Measurements from ENCODE around the gene PAPOLG. TPM values are rescaled to one million over a fixed set of nuclear protein-coding genes. Genes with fewer than 3 reads are reported as not detected.

PAPOLG gene
- total RNA-seq, 1 donor from 2014 or later = 19.5 TPM

DNA sequence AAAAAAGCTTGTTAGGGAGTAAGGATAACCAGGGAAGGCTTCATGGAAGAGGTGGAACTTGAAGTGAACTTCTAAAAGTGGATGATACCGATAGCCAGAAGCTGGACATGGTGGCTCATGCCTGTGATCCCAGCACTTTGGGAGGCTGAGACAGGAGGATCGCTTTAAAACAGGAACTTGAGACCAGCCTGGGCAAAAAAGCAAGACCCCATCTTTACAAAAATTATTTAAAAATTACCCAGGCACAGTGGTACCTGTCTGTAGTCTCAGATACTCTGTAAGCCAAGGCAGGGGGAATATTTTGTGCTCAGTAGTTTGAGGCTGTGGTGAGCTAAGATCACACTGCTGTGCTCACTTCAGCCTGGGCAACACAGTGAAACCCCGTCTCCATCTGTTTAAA is 10.2 kb downstream of the PAPOLG start:
- DNase-seq (ENCODE audit: low spot score) = no peak
- H3K27me3 Mint-ChIP-seq (ENCODE audit: unreplicated experiment) = no peaks in the 10 kb centered on the region
- no peaks in the 10 kb centered on the region for H3K9me3 Mint-ChIP-seq (ENCODE audit: unreplicated experiment)
- no peak overlapping the region for H3K4me3 Mint-ChIP-seq (ENCODE audit: unreplicated experiment)
- H3K4me1 Mint-ChIP-seq (ENCODE audit: unreplicated experiment) = no peaks in the 10 kb centered on the region
- TF ChIP-seq, protein P1, sequence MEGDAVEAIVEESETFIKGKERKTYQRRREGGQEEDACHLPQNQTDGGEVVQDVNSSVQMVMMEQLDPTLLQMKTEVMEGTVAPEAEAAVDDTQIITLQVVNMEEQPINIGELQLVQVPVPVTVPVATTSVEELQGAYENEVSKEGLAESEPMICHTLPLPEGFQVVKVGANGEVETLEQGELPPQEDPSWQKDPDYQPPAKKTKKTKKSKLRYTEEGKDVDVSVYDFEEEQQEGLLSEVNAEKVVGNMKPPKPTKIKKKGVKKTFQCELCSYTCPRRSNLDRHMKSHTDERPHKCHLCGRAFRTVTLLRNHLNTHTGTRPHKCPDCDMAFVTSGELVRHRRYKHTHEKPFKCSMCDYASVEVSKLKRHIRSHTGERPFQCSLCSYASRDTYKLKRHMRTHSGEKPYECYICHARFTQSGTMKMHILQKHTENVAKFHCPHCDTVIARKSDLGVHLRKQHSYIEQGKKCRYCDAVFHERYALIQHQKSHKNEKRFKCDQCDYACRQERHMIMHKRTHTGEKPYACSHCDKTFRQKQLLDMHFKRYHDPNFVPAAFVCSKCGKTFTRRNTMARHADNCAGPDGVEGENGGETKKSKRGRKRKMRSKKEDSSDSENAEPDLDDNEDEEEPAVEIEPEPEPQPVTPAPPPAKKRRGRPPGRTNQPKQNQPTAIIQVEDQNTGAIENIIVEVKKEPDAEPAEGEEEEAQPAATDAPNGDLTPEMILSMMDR (IDR thresholded peaks at IDR 0.05; ENCODE audit: unreplicated experiment) = no peak
- H3K27ac Mint-ChIP-seq (ENCODE audit: unreplicated experiment) = no peak overlapping the region
- H3K36me3 Mint-ChIP-seq (ENCODE audit: low read depth, unreplicated experiment) = peaks cover 28% of the 10 kb centered on the region

DNA sequence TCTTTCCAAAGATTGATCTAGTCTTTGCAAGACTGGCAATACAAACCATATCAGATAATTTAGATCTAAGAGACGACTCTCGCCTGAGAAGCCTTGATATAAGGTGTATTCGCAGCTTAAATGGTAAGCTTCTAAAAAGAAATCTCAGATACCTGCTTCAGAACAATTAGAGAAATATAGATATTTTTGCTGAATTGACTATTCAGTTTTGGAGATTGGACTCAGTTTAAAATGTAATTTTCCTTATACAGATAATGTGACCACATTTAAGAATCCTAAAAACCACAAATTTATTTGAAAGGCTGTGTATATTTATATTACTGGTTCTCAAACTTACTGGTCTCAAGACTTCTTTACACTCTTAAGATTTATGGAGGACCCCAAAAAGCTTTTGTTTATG is 15.4 kb downstream of the PAPOLG start:
- TF ChIP-seq, protein P1 (IDR thresholded peaks at IDR 0.05; ENCODE audit: unreplicated experiment) = no peak
- no peak overlapping the region for H3K4me3 Mint-ChIP-seq (ENCODE audit: unreplicated experiment)
- H3K27ac Mint-ChIP-seq (ENCODE audit: unreplicated experiment) = no peak overlapping the region
- no peaks in the 10 kb centered on the region for H3K4me1 Mint-ChIP-seq (ENCODE audit: unreplicated experiment)
- no peaks in the 10 kb centered on the region for H3K27me3 Mint-ChIP-seq (ENCODE audit: unreplicated experiment)
- H3K36me3 Mint-ChIP-seq (ENCODE audit: low read depth, unreplicated experiment) = peaks cover 17% of the 10 kb centered on the region
- no peak for DNase-seq (ENCODE audit: low spot score)
- H3K9me3 Mint-ChIP-seq (ENCODE audit: unreplicated experiment) = no peaks in the 10 kb centered on the region

DNA sequence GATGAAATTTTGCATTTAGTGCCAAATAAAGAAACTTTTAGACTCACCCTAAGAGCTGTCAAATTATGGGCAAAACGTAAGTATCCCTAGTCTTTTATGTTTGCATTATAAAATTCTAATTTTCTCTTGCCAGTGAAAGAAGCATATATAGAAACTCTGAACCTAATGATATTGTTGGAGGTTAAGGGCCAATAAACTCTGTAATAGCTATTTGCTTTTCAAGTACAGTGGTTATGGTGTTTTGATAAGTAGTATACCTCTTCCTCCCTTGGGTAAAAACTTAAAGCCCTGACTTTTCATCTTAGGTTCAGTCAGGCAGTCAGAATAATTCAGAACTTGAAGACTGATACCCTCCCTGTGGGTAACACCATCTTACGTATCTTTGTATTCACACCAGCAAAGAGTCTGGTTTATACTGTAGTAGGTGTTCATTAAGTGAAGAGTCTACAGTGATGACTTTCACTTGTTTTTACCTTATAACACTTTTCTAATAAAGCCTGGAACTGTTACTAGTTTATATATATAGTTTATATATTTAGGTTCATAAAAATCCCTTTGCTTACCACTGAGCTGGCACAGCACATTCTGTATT is 19.1 kb downstream of the PAPOLG start:
- no peak for DNase-seq (ENCODE audit: low spot score)
- Mint-ChIP-seq H3K36me3 (ENCODE audit: low read depth, unreplicated experiment) (peaks cover 9% of the 10 kb centered on the region), H3K4me1 (ENCODE audit: unreplicated experiment) (no peaks in the 10 kb centered on the region), H3K4me3 (ENCODE audit: unreplicated experiment) (no peak overlapping the region), H3K9me3 (ENCODE audit: unreplicated experiment) (no peaks in the 10 kb centered on the region), H3K27me3 (ENCODE audit: unreplicated experiment) (no peaks in the 10 kb centered on the region), H3K27ac (ENCODE audit: unreplicated experiment) (no peak overlapping the region)
- TF ChIP-seq, protein P1 (IDR thresholded peaks at IDR 0.05; ENCODE audit: unreplicated experiment) = no peak

DNA sequence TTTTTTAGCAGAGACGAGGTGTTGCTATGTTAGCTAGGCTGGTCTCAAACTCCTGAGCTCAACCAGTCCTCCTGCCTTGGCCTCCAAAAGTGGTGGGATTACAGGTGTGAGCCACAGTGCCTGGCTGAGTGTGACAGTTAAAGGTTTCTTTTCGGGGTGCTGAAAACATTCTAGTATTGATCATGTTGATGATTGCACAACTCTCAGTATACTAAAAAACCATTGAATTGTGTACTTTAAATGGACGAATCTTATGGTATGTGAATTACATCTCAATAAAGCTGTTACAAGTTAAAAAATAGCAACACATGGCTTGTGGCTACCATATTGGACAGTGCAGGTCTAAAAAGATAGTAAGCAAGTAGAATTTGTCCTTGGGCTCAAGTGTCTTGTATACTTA is 22.3 kb downstream of the PAPOLG start:
- no peaks in the 10 kb centered on the region for H3K27me3 Mint-ChIP-seq (ENCODE audit: unreplicated experiment)
- TF ChIP-seq, protein P1 (IDR thresholded peaks at IDR 0.05; ENCODE audit: unreplicated experiment) = no peak
- H3K36me3 Mint-ChIP-seq (ENCODE audit: low read depth, unreplicated experiment) = peaks cover 8% of the 10 kb centered on the region
- DNase-seq (ENCODE audit: low spot score) = no peak
- H3K9me3 Mint-ChIP-seq (ENCODE audit: unreplicated experiment) = no peaks in the 10 kb centered on the region
- H3K27ac Mint-ChIP-seq (ENCODE audit: unreplicated experiment) = no peak overlapping the region
- H3K4me1 Mint-ChIP-seq (ENCODE audit: unreplicated experiment) = no peaks in the 10 kb centered on the region
- H3K4me3 Mint-ChIP-seq (ENCODE audit: unreplicated experiment) = no peak overlapping the region

DNA sequence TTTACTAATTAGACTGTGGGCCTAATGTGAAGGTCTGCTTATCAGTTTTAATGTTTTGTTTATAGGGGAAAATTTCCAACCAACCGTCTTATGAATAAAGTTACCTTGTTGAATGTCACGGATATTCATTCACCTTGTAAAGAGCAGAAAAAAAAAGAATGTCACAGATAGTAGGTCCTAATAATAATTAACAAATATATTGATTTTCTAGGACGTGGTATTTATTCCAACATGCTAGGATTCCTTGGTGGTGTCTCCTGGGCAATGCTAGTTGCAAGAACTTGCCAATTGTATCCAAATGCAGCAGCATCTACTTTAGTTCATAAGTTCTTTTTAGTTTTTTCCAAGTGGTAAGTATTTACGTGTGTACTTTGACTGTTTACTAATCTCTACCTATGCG is 23.4 kb downstream of the PAPOLG start:
- H3K4me1 Mint-ChIP-seq (ENCODE audit: unreplicated experiment) = no peaks in the 10 kb centered on the region
- no peak for DNase-seq (ENCODE audit: low spot score)
- no peaks in the 10 kb centered on the region for H3K9me3 Mint-ChIP-seq (ENCODE audit: unreplicated experiment)
- no peaks in the 10 kb centered on the region for H3K27me3 Mint-ChIP-seq (ENCODE audit: unreplicated experiment)
- no peak overlapping the region for H3K4me3 Mint-ChIP-seq (ENCODE audit: unreplicated experiment)
- H3K27ac Mint-ChIP-seq (ENCODE audit: unreplicated experiment) = no peak overlapping the region
- peaks cover 8% of the 10 kb centered on the region for H3K36me3 Mint-ChIP-seq (ENCODE audit: low read depth, unreplicated experiment)
- TF ChIP-seq, protein P1 (IDR thresholded peaks at IDR 0.05; ENCODE audit: unreplicated experiment) = no peak
